CD4-positive, CD25-positive, alpha-beta regulatory T cell (primary cell): ENCODE measurements around the gene PER1. TPM values are rescaled to one million over a fixed set of nuclear protein-coding genes. Genes with fewer than 3 reads are reported as not detected.

ENCODE experiments used
- ATAC-seq, 2 donors: fragments of 150-1000 bp; cut with Tn5 transposase; one replicate each; pipeline ENCODE4 v1.10.0; 2021; ENCODE audit warnings: low read depth in 2 of 2, moderate number of reproducible peaks in 2 of 2, moderate library complexity in 1 of 2
- DNase-seq, 3 donors: peaks; one replicate each; pipeline versions ENCODE4 v3.0.0 to v3.0.0-alpha.2; 2012 to 2022; ENCODE audit warnings: mixed read lengths in 1 of 3
- H3K27ac ChIP-seq: one replicate; pipeline ENCODE4 v1.7.0; 2013; ENCODE audit warnings: mild to moderate bottlenecking, low read length; ENCODE audit not compliant: insufficient read depth, poor library complexity, severe bottlenecking
- H3K27me3 ChIP-seq: one replicate; pipeline ENCODE4 v1.7.0; 2013; ENCODE audit warnings: low read length; ENCODE audit not compliant: control insufficient read depth, insufficient read depth
- H3K36me3 ChIP-seq: one replicate; pipeline ENCODE4 v1.7.0; 2013; ENCODE audit warnings: mild to moderate bottlenecking, low read length, moderate library complexity; ENCODE audit not compliant: control insufficient read depth, insufficient read depth
- H3K4me1 ChIP-seq: 2 replicates; pipeline ENCODE4 v1.7.0; 2013; ENCODE audit warnings: mild to moderate bottlenecking, low read length; ENCODE audit not compliant: insufficient read depth, control insufficient read depth, poor library complexity, severe bottlenecking
- H3K4me3 ChIP-seq: one replicate; pipeline ENCODE4 v1.7.0; 2013; ENCODE audit warnings: low read depth, mild to moderate bottlenecking, low read length, moderate library complexity
- H3K9me3 ChIP-seq, 2 experiments: 1 replicate in 1 of 2; 2 replicates in 1 of 2; pipeline ENCODE4 v1.7.0; 2013; ENCODE audit warnings: low read length in 2 of 2, mild to moderate bottlenecking in 1 of 2, moderate library complexity in 1 of 2; ENCODE audit not compliant: control insufficient read depth in 2 of 2
- H3K27ac Mint-ChIP-seq, 3 donors: one replicate each; pipeline ENCODE4 v1.8.0; 2020 to 2022; ENCODE audit warnings: mild to moderate bottlenecking in 3 of 3, mixed read lengths in 3 of 3, moderate library complexity in 2 of 3
- H3K27me3 Mint-ChIP-seq: one replicate; pipeline ENCODE4 v1.8.0; 2022; ENCODE audit warnings: mild to moderate bottlenecking, mixed read lengths
- H3K36me3 Mint-ChIP-seq: one replicate; pipeline ENCODE4 v1.8.0; 2020; ENCODE audit warnings: mixed read lengths
- H3K4me1 Mint-ChIP-seq, 4 donors: one replicate each; pipeline ENCODE4 v1.8.0; 2020 to 2022; ENCODE audit warnings: mixed read lengths in 4 of 4, mild to moderate bottlenecking in 1 of 4
- H3K4me3 Mint-ChIP-seq, 4 donors: one replicate each; pipeline ENCODE4 v1.8.0; 2020 to 2022; ENCODE audit warnings: mild to moderate bottlenecking in 4 of 4, mixed read lengths in 4 of 4, moderate library complexity in 3 of 4
- H3K9me3 Mint-ChIP-seq, 7 donors: one replicate each; pipeline ENCODE4 v1.8.0; 2020 to 2022; ENCODE audit warnings: mixed read lengths in 7 of 7, mild to moderate bottlenecking in 3 of 7, moderate library complexity in 2 of 7
- polyA plus RNA-seq, 4 donors: library from polyadenylated mRNA; unstranded; fragments of 300-500 nt; fragmentation: Illumina TruSeq; gene quantifications; one replicate each; pipeline ENCODE4 v1.2.3, GENCODE V29; 2021
- total RNA-seq: library from RNA; stranded (reverse); gene quantifications from one replicate; pipeline ENCODE4 v1.2.3, GENCODE V29; 2022

PER1 gene
- total and polyA plus RNA-seq, 5 donors from 2014 or later: 4.8 to 1,740 (median 6.9) TPM

DNA sequence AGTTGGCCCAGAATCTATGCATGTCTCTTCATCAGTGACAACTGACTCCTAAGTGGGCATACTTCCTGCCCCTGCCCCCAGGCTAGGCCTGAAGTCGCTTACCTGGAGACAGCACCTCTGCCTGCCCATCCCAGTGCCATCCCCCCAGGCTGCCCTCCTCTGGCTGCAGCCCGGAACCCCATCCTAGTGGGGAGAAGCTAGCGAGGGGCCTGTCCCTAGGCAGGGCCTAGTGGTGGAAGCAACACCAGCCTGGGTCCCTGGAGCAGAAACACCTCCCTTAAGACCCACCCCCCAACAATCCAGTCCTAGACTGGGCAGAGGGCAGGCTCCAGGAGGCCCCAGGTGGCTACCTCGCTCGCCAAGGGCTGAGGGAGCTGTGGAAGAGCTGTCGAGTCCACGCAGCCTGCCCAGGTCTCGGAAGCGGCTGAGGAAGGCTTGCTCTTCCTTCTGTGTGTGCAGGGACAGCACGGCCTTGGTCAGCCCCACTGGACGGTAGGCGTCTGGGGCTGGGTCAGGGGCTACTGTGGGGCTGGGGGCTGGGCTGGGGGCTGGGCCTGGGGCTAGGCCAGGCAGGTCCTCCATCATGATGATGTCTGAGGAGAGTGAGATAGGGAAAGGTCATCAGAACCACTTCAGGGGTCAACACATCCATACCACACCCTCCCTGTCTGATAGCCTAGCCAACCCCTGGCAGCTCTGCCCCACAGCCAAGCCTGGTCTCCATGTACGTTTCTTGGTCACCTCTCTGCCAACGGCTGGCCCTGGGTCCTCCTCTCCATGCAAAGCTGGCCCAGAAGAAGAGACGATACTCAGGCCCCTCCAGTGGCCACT lies 7.6 kb downstream of the PER1 start:
- peaks cover 0 to 8% (median 2%) of the 10 kb centered on the region in 4 donors for H3K4me1 Mint-ChIP-seq
- Histone ChIP-seq H3K27ac (no peak overlapping the region), H3K4me1 (peaks cover 2% of the 10 kb centered on the region), H3K36me3 (peaks cover 73% of the 10 kb centered on the region), H3K9me3 (no peaks in the 10 kb centered on the region), H3K4me3 (no peak overlapping the region), H3K27me3 (no peaks in the 10 kb centered on the region)
- ATAC-seq (no peak), DNase-seq (peak in 1 of 3 donors; percentile 18)
- peaks cover 32% of the 10 kb centered on the region for H3K36me3 Mint-ChIP-seq
- peak overlapping the region in 3 of 4 donors; percentile 22 to 82 (median 74) for H3K4me3 Mint-ChIP-seq
- H3K27me3 Mint-ChIP-seq: peaks cover 14% of the 10 kb centered on the region
- peaks cover 0 to 2% (median 0%) of the 10 kb centered on the region in 7 donors for H3K9me3 Mint-ChIP-seq
- H3K27ac Mint-ChIP-seq: peak overlapping the region in 1 of 3 donors; percentile 58

DNA sequence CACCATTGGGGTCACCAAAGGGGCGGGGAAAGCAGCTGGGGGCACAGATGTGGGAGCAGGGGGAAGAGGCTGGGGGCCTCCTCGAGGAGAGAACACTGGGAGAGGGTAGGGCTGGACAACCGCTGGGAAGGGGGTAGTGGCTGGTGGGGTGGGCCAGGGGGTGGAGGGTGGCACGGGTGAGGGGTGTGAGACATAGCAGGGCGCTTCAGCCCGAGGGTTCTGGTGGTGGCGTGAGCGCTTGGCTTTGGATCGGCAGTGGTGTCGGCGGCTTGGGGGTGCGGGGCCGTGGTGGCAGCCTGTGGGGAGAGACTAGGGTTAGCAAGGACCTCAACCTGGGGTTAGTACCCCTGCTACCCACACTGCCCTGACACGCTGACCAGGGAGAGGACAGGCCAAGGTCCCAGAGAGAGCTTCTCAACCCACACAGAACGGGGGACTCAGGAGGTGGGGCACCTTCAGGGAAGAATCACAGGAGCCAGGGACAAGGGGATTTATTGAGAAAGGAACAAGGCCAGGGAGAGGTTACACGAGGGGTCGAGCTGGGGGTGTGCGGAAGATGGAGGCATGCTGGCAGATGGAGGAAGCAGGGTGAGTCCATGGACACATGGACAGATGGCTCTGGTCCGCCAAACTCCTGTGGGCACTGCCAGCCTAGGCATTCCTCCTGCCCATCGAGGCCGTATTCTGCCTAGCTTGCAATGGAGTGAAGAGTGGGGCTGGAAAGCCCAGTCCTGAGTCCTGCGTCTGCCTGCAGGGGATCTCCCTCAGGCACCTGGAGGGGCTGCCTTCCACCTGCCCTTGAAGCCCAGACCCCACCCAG lies 8.4 kb downstream of the PER1 start:
- no peak overlapping the region for H3K27ac ChIP-seq
- Mint-ChIP-seq H3K36me3 (peaks cover 29% of the 10 kb centered on the region), H3K27ac (peak overlapping the region in 2 of 3 donors; percentile 58 to 71), H3K4me1 (peaks cover 0 to 5% (median 2%) of the 10 kb centered on the region in 4 donors), H3K9me3 (peaks cover 0 to 1% (median 0%) of the 10 kb centered on the region in 7 donors), H3K4me3 (peak overlapping the region in 3 of 4 donors; percentile 22 to 82 (median 74)), H3K27me3 (peaks cover 9% of the 10 kb centered on the region)
- ATAC-seq: no peak
- H3K36me3 ChIP-seq: peaks cover 66% of the 10 kb centered on the region
- H3K4me1 ChIP-seq: peaks cover 9% of the 10 kb centered on the region
- no peaks in the 10 kb centered on the region for H3K9me3 ChIP-seq
- H3K4me3 ChIP-seq: no peak overlapping the region
- H3K27me3 ChIP-seq: no peaks in the 10 kb centered on the region
- DNase-seq: peak in 1 of 3 donors; percentile 26

DNA sequence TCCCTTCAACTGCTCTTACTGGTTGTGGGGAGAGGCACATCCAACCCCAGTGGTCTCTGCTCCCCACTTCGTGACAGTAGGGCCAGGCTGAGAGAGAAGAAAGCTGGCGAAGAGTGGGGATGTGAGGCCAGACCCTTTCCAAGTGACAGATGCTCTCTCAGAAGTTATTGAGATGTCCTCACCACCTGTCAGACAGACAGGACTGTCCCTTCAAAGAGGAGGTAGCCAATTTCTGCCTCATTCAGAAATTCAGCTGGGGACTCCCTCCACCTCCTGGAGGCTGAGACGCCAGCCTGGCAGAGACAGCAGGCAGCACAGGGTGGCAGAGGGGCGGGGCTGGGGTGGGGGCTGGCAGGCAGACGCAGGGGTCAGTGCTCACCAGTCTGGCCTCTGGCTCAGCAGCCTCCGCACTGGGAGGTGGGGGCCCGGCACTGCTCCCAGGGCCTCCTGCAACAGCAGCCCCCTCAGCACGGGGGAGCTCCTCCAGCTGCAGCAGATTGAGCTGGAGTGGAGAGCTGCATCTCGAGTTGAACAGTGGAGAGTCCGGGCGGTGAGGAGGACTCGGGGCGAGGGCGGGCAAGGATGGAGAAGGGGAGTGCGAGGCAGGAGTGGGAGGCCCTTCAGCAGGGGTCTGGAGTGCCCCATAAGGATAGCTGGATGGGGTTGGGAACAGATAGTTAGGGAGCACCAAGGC lies 9.2 kb downstream of the PER1 start:
- peak in 1 of 3 donors; percentile 24 for DNase-seq
- peaks cover 9% of the 10 kb centered on the region for H3K27me3 Mint-ChIP-seq
- peaks cover 23% of the 10 kb centered on the region for H3K36me3 Mint-ChIP-seq

DNA sequence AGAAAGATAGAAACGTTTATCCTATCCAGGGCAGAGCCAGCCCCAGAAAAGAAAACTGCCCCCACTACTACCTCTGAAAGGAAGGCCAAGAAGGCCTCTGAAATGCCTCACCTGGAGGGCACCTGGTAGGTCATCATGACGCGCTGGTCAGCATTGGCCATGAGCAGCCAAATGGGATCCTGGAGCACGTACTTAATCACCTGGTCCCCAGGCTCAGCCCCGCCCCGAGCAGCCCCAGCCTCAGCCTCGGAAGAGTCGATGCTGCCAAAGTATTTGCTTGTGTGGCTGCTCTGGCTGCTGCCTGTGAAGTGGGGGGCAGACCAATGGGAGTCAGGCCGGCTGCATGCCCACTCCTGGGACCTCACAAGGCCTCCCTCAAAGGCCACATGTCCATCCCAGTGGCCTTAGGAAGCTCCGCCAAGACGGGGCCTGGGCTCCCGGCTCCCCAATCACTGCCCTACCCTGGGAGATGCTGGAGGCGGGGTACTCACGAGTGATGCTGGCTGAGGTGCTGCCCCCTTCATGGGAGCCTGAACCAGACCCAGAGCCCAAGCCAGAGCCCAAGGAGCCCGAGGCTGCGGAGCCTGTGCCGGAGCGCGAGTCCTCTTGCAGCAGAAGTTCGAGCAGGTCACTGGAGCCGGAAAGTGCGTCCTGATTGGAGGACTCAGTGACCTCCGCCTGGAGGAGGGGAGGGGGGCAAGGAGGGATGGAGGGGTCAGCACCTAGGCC lies 9.9 kb downstream of the PER1 start:
- Mint-ChIP-seq H3K27ac (peak overlapping the region in 1 of 3 donors; percentile 42), H3K4me3 (peak overlapping the region in 2 of 4 donors; percentile 75 to 83), H3K36me3 (peaks cover 20% of the 10 kb centered on the region), H3K9me3 (peaks cover 0 to 1% (median 0%) of the 10 kb centered on the region in 7 donors), H3K4me1 (peaks cover 0 to 4% (median 1%) of the 10 kb centered on the region in 4 donors), H3K27me3 (peaks cover 9% of the 10 kb centered on the region)
- Histone ChIP-seq H3K4me3 (no peak overlapping the region), H3K36me3 (peaks cover 53% of the 10 kb centered on the region), H3K9me3 (no peaks in the 10 kb centered on the region), H3K27ac (no peak overlapping the region), H3K27me3 (no peaks in the 10 kb centered on the region), H3K4me1 (peaks cover 18% of the 10 kb centered on the region)
- ATAC-seq: no peak
- peak in 1 of 3 donors; percentile 17 for DNase-seq

More for the DNA sequence above, 9.2 kb downstream of the PER1 start:
- Histone ChIP-seq H3K4me1 (peaks cover 15% of the 10 kb centered on the region), H3K27me3 (no peaks in the 10 kb centered on the region), H3K4me3 (no peak overlapping the region), H3K27ac (no peak overlapping the region), H3K36me3 (peaks cover 59% of the 10 kb centered on the region), H3K9me3 (no peaks in the 10 kb centered on the region)
- Mint-ChIP-seq H3K9me3 (peaks cover 0 to 1% (median 0%) of the 10 kb centered on the region in 7 donors), H3K4me1 (peaks cover 0 to 5% (median 2%) of the 10 kb centered on the region in 4 donors), H3K27ac (no peak overlapping the region), H3K4me3 (peak overlapping the region in 3 of 4 donors; percentile 63 to 83 (median 75))
- ATAC-seq: no peak

DNA sequence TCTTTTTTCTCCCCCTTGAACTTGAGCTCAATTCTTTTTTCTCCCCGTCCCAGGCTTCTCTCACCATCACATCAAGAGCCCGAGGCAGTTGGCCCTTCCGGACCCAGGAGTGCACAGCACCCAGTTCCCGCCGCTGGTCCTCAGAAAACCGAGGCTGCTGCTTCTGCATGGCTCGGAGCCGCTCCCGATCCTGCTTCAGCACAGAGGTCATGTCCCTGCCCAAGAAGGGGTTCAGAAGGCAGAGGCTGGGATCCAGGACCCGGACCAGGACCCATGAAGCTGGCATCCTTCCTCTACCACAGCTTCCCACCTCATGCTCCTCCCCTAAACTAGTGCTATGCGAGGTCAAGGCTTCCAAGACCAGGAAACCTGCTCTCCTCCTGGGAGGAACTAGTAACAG lies 10.5 kb downstream of the PER1 start:
- ATAC-seq: no peak
- Mint-ChIP-seq H3K4me1 (peaks cover 0 to 5% (median 1%) of the 10 kb centered on the region in 4 donors), H3K36me3 (peaks cover 16% of the 10 kb centered on the region), H3K4me3 (peak overlapping the region in 2 of 4 donors; percentile 24 to 83), H3K27ac (peak overlapping the region in 1 of 3 donors; percentile 52), H3K9me3 (peaks cover 0 to 1% (median 0%) of the 10 kb centered on the region in 7 donors), H3K27me3 (peaks cover 9% of the 10 kb centered on the region)
- DNase-seq: no peak
- Histone ChIP-seq H3K36me3 (peaks cover 47% of the 10 kb centered on the region), H3K4me1 (peaks cover 18% of the 10 kb centered on the region), H3K27me3 (no peaks in the 10 kb centered on the region), H3K9me3 (no peaks in the 10 kb centered on the region), H3K4me3 (no peak overlapping the region), H3K27ac (no peak overlapping the region)

DNA sequence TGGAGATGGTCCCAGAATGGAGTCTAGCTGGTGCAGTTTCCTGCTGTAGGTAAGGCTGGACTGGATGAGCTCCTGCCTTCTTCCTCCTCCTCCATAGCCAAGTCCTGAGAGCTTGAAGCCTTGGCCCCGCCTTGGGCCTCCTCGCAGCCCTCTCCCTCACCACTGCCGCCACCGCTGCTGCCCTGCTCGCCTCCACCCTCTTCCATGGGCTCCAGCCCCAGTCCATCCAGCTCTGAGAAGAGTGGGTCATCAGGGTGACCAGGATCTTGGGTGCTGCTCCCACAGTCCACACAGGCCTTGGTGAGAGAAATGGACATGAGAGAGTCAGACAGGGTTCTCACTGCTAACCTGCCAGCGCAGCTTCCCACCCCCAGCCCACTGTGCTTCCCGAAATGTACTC lies 11.2 kb downstream of the PER1 start:
- H3K9me3 Mint-ChIP-seq: peaks cover 0 to 1% (median 0%) of the 10 kb centered on the region in 7 donors
- Histone ChIP-seq H3K27me3 (no peaks in the 10 kb centered on the region), H3K9me3 (no peaks in the 10 kb centered on the region), H3K27ac (no peak overlapping the region), H3K4me1 (peaks cover 18% of the 10 kb centered on the region), H3K36me3 (peaks cover 40% of the 10 kb centered on the region), H3K4me3 (no peak overlapping the region)
- peak overlapping the region in 2 of 3 donors; percentile 51 to 52 for H3K27ac Mint-ChIP-seq
- no peak for ATAC-seq
- peaks cover 9% of the 10 kb centered on the region for H3K36me3 Mint-ChIP-seq
- peaks cover 0 to 6% (median 1%) of the 10 kb centered on the region in 4 donors for H3K4me1 Mint-ChIP-seq
- H3K4me3 Mint-ChIP-seq: peak overlapping the region in 3 of 4 donors; percentile 4 to 48 (median 11)
- DNase-seq: no peak
- peaks cover 9% of the 10 kb centered on the region for H3K27me3 Mint-ChIP-seq
